Nephron progenitor cell (in vitro differentiated cells): ENCODE data around the gene FAM3B.
"Not testable (repeated sequence)": the region's sequence is repeated elsewhere in the genome, so short reads cannot be mapped to it uniquely, and the experiment has no call there.

Source experiments
- DNase-seq: peaks from one replicate; pipeline ENCODE4 v3.0.0; 2021
- H3K27ac Mint-ChIP-seq: 2 replicates; pipeline ENCODE4 v1.8.0; 2021; ENCODE audit warnings: mild to moderate bottlenecking, moderate library complexity, mixed read lengths
- H3K27me3 Mint-ChIP-seq: 2 replicates; pipeline ENCODE4 v1.8.0; 2021; ENCODE audit warnings: mild to moderate bottlenecking, low read depth, mixed read lengths; ENCODE audit not compliant: poor library complexity
- H3K36me3 Mint-ChIP-seq: 2 replicates; pipeline ENCODE4 v1.8.0; 2021; ENCODE audit warnings: low read depth, mixed read lengths
- H3K4me1 Mint-ChIP-seq: 2 replicates; pipeline ENCODE4 v1.8.0; 2021; ENCODE audit warnings: mixed read lengths
- H3K4me3 Mint-ChIP-seq: 2 replicates; pipeline ENCODE4 v1.8.0; 2021; ENCODE audit warnings: mild to moderate bottlenecking, moderate library complexity, mixed read lengths
- H3K9me3 Mint-ChIP-seq: 2 replicates; pipeline ENCODE4 v1.8.0; 2021; ENCODE audit warnings: mild to moderate bottlenecking, moderate library complexity, mixed read lengths
- CTCF ChIP-seq: fragments of 200-600 bp; sonication (generic); IDR thresholded peaks from 2 replicates; pipeline ENCODE4 v1.5.0; 2021; ENCODE audit warnings: antibody characterized with exemption

FAM3B gene

DNA sequence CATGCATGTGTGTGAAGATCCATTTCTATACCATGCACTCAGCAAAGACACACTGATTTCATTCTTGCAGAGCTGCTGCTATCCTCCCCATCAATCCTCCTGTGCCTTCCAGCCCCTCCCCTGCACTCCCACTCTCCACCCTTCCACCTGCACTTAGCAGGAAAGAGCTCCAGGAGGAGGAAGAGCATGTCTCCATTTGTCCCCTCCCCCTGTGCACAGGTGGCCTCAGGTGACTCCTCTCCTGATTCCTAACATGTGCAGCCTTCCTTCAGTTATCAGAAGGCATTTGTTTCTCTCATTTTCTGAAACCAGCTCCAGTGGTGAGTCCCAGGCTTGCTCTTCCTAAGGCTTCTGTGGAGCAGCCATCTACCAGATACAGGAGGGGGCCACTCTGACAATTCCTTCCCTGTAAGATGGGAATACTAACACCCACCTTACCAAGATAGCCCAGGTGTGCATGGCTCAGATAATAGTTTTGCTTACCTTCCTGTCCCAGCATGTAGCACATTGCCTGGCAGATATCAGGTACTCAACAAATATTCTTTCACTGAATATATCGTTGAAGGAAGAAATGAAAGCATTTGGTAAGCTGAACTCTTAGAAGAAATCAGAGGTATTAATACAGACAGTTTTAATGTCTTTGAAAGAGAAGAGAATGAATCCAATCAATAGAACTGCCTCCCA lies 21.9 kb upstream of the FAM3B start:
- no peak for TF ChIP-seq CTCF
- H3K36me3 Mint-ChIP-seq = no peaks in the 10 kb centered on the region
- peaks cover 16% of the 10 kb centered on the region for H3K27me3 Mint-ChIP-seq
- no peak overlapping the region for H3K4me3 Mint-ChIP-seq
- H3K9me3 Mint-ChIP-seq = peaks cover 47% of the 10 kb centered on the region
- no peak for DNase-seq
- H3K27ac Mint-ChIP-seq = no peak overlapping the region
- no peaks in the 10 kb centered on the region for H3K4me1 Mint-ChIP-seq

GRCh38 chr21:41295721-41296254 lies 20.8 kb upstream of the FAM3B start:
- H3K4me1 Mint-ChIP-seq = no peaks in the 10 kb centered on the region
- no peak for DNase-seq

DNA sequence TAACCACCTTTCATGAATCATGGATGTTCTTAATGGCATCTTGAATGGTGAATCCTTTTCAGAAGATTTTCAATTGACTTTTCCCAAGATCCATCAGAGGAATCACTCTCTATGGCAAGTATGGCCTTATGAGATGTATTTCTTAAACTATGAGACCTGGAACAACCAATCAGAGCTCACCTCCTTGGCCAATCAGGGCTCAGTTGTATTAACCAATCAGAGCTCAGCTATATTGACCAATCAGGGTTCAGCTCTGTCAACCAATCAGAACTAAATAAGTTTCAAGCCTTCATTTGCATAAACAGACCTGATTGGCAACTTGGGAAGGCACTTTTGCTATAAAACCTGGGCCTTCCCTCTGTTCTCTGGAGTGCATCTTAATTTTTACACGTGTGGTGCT lies 13.6 kb upstream of the FAM3B start:
- H3K4me1 Mint-ChIP-seq = no peaks in the 10 kb centered on the region
- H3K27me3 Mint-ChIP-seq = peaks cover 12% of the 10 kb centered on the region
- H3K9me3 Mint-ChIP-seq = peaks cover 39% of the 10 kb centered on the region
- no peak overlapping the region for H3K4me3 Mint-ChIP-seq
- no peak for TF ChIP-seq CTCF
- no peaks in the 10 kb centered on the region for H3K36me3 Mint-ChIP-seq
- no peak for DNase-seq
- no peak overlapping the region for H3K27ac Mint-ChIP-seq

More at GRCh38 chr21:41295721-41296254, 20.8 kb upstream of the FAM3B start:
- no peak overlapping the region for H3K27ac Mint-ChIP-seq
- no peak for TF ChIP-seq CTCF
- H3K9me3 Mint-ChIP-seq = peaks cover 45% of the 10 kb centered on the region
- no peaks in the 10 kb centered on the region for H3K36me3 Mint-ChIP-seq
- peaks cover 7% of the 10 kb centered on the region for H3K27me3 Mint-ChIP-seq
- H3K4me3 Mint-ChIP-seq = no peak overlapping the region

- H3K4me3 Mint-ChIP-seq = no peak overlapping the region
- H3K4me1 Mint-ChIP-seq = no peaks in the 10 kb centered on the region
- peaks cover 28% of the 10 kb centered on the region for H3K9me3 Mint-ChIP-seq
Observed at GRCh38 chr21:41304068-41304720, 12.4 kb upstream of the FAM3B start.

GRCh38 chr21:41307219-41307618 lies 9.4 kb upstream of the FAM3B start:
- H3K4me1 Mint-ChIP-seq = no peaks in the 10 kb centered on the region
- no peaks in the 10 kb centered on the region for H3K36me3 Mint-ChIP-seq
- no peak for DNase-seq
- H3K9me3 Mint-ChIP-seq = peaks cover 17% of the 10 kb centered on the region
- TF ChIP-seq CTCF = no peak
- H3K27me3 Mint-ChIP-seq = peaks cover 28% of the 10 kb centered on the region
- no peak overlapping the region for H3K27ac Mint-ChIP-seq
- H3K4me3 Mint-ChIP-seq = no peak overlapping the region

More at GRCh38 chr21:41304068-41304720, 12.4 kb upstream of the FAM3B start:
- DNase-seq = no peak
- Mint-ChIP-seq H3K36me3 (no peaks in the 10 kb centered on the region), H3K27ac (no peak overlapping the region), H3K27me3 (peaks cover 13% of the 10 kb centered on the region)
- TF ChIP-seq CTCF = no peak

DNA sequence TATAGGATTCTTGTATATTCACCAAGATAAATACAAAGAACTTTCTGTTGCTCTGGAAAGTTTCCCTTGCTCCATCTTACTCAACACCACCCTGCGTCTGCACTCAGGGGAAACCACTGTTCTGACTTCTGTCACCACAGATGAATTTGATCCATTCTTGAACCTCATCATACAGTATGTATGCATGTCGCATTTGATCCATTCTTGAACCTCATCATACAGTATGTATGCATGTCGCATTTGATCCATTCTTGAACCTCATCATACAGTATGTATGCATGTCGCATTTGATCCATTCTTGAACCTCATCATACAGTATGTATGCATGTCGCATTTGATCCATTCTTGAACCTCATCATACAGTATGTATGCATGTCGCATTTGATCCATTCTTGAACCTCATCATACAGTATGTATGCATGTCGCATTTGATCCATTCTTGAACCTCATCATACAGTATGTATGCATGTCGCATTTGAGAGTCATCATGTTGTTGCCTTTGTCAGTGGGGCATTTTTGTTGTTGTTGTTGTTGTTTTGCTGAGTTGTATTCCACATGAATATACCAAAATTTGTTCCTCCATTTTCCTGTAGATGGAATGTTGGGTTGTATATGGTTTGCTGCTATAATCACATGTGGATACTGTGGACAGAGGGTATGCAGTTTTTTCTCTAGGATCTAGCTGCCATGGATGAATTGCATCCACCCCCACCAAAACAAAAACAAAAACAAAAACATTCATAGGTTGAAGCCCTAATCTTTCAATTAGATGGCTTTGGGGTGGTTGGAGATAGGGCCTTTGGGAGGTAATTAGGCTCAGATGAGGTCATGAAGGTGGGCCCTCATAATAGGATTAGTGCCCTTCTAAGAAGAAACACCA lies 3.1 kb upstream of the FAM3B start:
- not testable (repeated sequence) for H3K27ac Mint-ChIP-seq, H3K9me3 Mint-ChIP-seq, DNase-seq, H3K4me3 Mint-ChIP-seq, H3K36me3 Mint-ChIP-seq
- peaks cover 69% of the 10 kb centered on the region for H3K27me3 Mint-ChIP-seq
- peaks cover 18% of the 10 kb centered on the region for H3K4me1 Mint-ChIP-seq
